ENCODE measurements around the gene C16orf96. TPM values are rescaled to one million over a fixed set of nuclear protein-coding genes. Genes with fewer than 3 reads are reported as not detected.

C16orf96 gene
- total and polyA plus RNA-seq, 2 donors (not counting 3 experiments of a cell fraction or from before 2014, with no cell fraction given): not detected

DNA sequence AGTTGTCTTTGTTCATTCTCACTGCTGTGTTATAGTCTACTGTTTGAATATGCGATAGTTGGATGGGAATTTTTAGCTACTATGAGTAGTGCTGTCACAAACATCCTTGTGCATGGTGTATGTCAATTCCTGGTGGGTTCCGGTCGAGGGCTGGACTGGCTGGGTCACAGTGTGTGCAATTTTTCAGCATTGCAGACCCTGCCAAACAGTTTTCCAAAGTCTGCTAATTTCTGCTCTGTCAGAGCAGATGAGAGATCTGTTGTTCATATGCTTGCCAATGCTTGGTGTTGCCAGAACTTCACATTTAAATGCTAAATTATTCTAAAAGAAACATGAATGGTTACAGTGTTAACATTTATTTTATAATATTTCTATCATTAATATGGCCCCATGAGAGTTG is 3.6 kb upstream of the C16orf96 start:
- Histone ChIP-seq H2AFZ (ENCODE audit: low read depth, low read length) (no peak overlapping the region), H3K4me2 (ENCODE audit: insufficient read depth, low read length) (no peak overlapping the region), H3K79me2 (ENCODE audit: control insufficient read depth, insufficient read depth, low read length) (no peaks in the 10 kb centered on the region), H3K36me3 (ENCODE audit: control insufficient read depth in 2 of 2, extremely low read depth in 1 of 2, insufficient read depth in 2 of 2, low read length in 2 of 2) (no peaks in the 10 kb centered on the region), H3K27ac (ENCODE audit: insufficient read depth, low read depth, low read length) (no peak overlapping the region), H3K4me1 (ENCODE audit: control insufficient read depth, extremely low read depth, insufficient read depth, low read length) (no peaks in the 10 kb centered on the region), H3K9me3 (replicated peaks; ENCODE audit: control insufficient read depth, insufficient read depth, low read length) (no peaks in the 10 kb centered on the region), H3K27me3 (ENCODE audit: control insufficient read depth in 2 of 2, insufficient read depth in 2 of 2, low read length in 2 of 2) (no peaks in the 10 kb centered on the region), H3K9me1 (replicated peaks; ENCODE audit: control insufficient read depth, extremely low read depth, insufficient read depth, low read length) (no peaks in the 10 kb centered on the region), H4K20me1 (replicated peaks; ENCODE audit: control insufficient read depth, extremely low read depth, insufficient read depth, low read length) (no peaks in the 10 kb centered on the region), H3K4me3 (replicated peaks in 1 of 3; ENCODE audit: insufficient read depth in 1 of 3, low read depth in 1 of 3, low read length in 3 of 3) (no peak overlapping the region), H3K9ac (replicated peaks; ENCODE audit: extremely low read depth, insufficient read depth, low read length) (no peak overlapping the region)
- TF ChIP-seq POLR2AphosphoS5 (IDR thresholded peaks at IDR 0.05; ENCODE audit: insufficient read depth, low read depth, low read length) (no peak), FOS (IDR thresholded peaks at IDR 0.05; ENCODE audit: borderline replicate concordance, insufficient read depth, low read length) (no peak), EZH2 (IDR thresholded peaks at IDR 0.05; ENCODE audit: borderline replicate concordance, low read depth, low read length, severe bottlenecking) (no peak)
- CTCF ChIA-PET: interaction anchor here (1.1 to 2.2 kb wide), 3 partner anchors 11 to 52 kb away, joined by 3 to 6 read pairs (median 5); no protein-coding TSS in a partner anchor
- no peak for FAIRE-seq
- no peak for DNase-seq (ENCODE audit: low read depth, low spot score)
- BruUV-seq (replicated peaks): no TSS peak
- POLR2A ChIA-PET: interaction anchor here (0.7 kb wide), 1 partner anchor 415 kb away, joined by 3 read pairs; no protein-coding TSS in a partner anchor
- dilution Hi-C loops (cut with MboI; ENCODE audit: extremely low pct_ligation_motif_present, low sequenced_read_pairs): no loop called here
- intact Hi-C loops (cut with micrococcal nuclease): no loop called here

DNA sequence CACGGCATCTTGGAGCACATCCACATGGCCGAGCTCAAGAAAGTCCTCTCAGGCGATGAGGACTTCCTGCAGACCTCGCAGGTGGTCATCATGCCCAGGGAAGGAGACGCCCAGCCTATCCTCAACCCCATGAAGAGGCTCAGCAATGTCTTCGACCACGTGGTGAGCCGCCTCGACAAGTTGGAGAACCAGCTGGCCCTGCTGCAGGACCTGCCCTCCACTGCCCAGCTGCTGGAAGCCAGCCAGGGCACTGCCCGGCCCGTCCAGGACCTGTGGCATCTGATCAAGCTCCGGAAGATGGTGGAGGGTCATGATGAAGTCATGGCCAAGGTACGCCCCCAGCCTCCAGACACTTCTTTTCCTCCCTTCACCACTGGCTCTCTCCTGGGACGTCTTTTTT is 440 bp downstream of the C16orf96 start:
- H3K4me3 ChIP-seq (replicated peaks in 1 of 3; ENCODE audit: insufficient read depth in 1 of 3, low read depth in 1 of 3, low read length in 3 of 3): no peak overlapping the region
- POLR2A ChIA-PET: no interaction called here
- no peaks in the 10 kb centered on the region for H3K4me1 ChIP-seq (ENCODE audit: control insufficient read depth, extremely low read depth, insufficient read depth, low read length)
- no peaks in the 10 kb centered on the region for H3K36me3 ChIP-seq (ENCODE audit: control insufficient read depth in 2 of 2, extremely low read depth in 1 of 2, insufficient read depth in 2 of 2, low read length in 2 of 2)
- dilution Hi-C loops (cut with MboI; ENCODE audit: extremely low pct_ligation_motif_present, low sequenced_read_pairs) (no loop called here), intact Hi-C loops (cut with micrococcal nuclease) (no loop called here)
- H3K9me3 ChIP-seq (replicated peaks; ENCODE audit: control insufficient read depth, insufficient read depth, low read length): no peaks in the 10 kb centered on the region
- no TSS peak for BruUV-seq (replicated peaks)
- H3K27me3 ChIP-seq (ENCODE audit: control insufficient read depth in 2 of 2, insufficient read depth in 2 of 2, low read length in 2 of 2): no peaks in the 10 kb centered on the region
- CTCF ChIA-PET: interaction anchor here (0.6 to 1.5 kb wide), 6 partner anchors 10 to 50 kb away, joined by 3 to 6 read pairs (median 3); no protein-coding TSS in a partner anchor
- H3K4me2 ChIP-seq (ENCODE audit: insufficient read depth, low read length): no peak overlapping the region
- H3K9me1 ChIP-seq (replicated peaks; ENCODE audit: control insufficient read depth, extremely low read depth, insufficient read depth, low read length): no peaks in the 10 kb centered on the region
- H2AFZ ChIP-seq (ENCODE audit: low read depth, low read length): no peak overlapping the region
- H4K20me1 ChIP-seq (replicated peaks; ENCODE audit: control insufficient read depth, extremely low read depth, insufficient read depth, low read length): no peaks in the 10 kb centered on the region
- FAIRE-seq: no peak
- DNase-seq (ENCODE audit: low read depth, low spot score): no peak
- TF ChIP-seq GATA2 (IDR thresholded peaks at IDR 0.05; ENCODE audit: insufficient read depth, insufficient read length, low read depth, low read length) (no peak), EZH2 (IDR thresholded peaks at IDR 0.05; ENCODE audit: borderline replicate concordance, low read depth, low read length, severe bottlenecking) (no peak)
- H3K27ac ChIP-seq (ENCODE audit: insufficient read depth, low read depth, low read length): no peak overlapping the region
- no peak overlapping the region for H3K9ac ChIP-seq (replicated peaks; ENCODE audit: extremely low read depth, insufficient read depth, low read length)
- H3K79me2 ChIP-seq (ENCODE audit: control insufficient read depth, insufficient read depth, low read length): no peaks in the 10 kb centered on the region

Data from endothelial cell of umbilical vein (primary cell).